Smooth muscle cell (in vitro differentiated cells): Measurements from ENCODE around the gene NOXRED1. TPM values are rescaled to one million over a fixed set of nuclear protein-coding genes. Genes with fewer than 3 reads are reported as not detected.

Experiments used
- DNase-seq: peaks from one replicate; lab custom pipeline; 2025; ENCODE audit not compliant: unreplicated experiment; lab: John Stamatoyannopoulos, UW
- H2AFZ ChIP-seq: fragments of 200-600 bp; sonication (generic); 2 replicates; pipeline ENCODE4 v1.6.0; 2016; ENCODE audit warnings: antibody characterized with exemption, low read depth, mild to moderate bottlenecking
- H3F3A ChIP-seq: fragments of 200-600 bp; sonication (generic); 2 replicates; pipeline ENCODE4 v1.6.0; 2017; ENCODE audit warnings: antibody characterized with exemption, low read depth
- H3K27ac ChIP-seq: fragments of 200-600 bp; sonication (generic); 2 replicates; pipeline ENCODE4 v1.5.1; 2016; ENCODE audit warnings: low read depth, mild to moderate bottlenecking
- H3K27me3 ChIP-seq: fragments of 200-600 bp; sonication (generic); 2 replicates; pipeline ENCODE4 v1.6.1; 2016; ENCODE audit warnings: low read depth, mild to moderate bottlenecking
- H3K36me3 ChIP-seq: fragments of 200-600 bp; sonication (generic); 2 replicates; pipeline ENCODE4 v1.5.1; 2016; ENCODE audit warnings: low read depth
- H3K4me1 ChIP-seq: fragments of 200-600 bp; sonication (generic); 2 replicates; pipeline ENCODE4 v1.5.1; 2016; ENCODE audit warnings: low read depth
- H3K4me2 ChIP-seq: fragments of 200-600 bp; sonication (generic); 2 replicates; pipeline ENCODE4 v1.6.0; 2016; ENCODE audit warnings: mild to moderate bottlenecking
- H3K4me3 ChIP-seq: fragments of 200-600 bp; sonication (generic); 2 replicates; pipeline ENCODE4 v1.5.1; 2016; ENCODE audit warnings: mild to moderate bottlenecking
- H3K79me2 ChIP-seq: fragments of 200-600 bp; sonication (generic); 2 replicates; pipeline ENCODE4 v1.6.0; 2016; ENCODE audit warnings: low read depth, mild to moderate bottlenecking
- H3K9ac ChIP-seq: fragments of 200-600 bp; sonication (generic); 2 replicates; pipeline ENCODE4 v1.6.0; 2016; ENCODE audit warnings: low read depth
- H3K9me3 ChIP-seq: fragments of 200-600 bp; sonication (generic); replicated peaks from 2 replicates; pipeline ENCODE4 v1.5.1; 2016; ENCODE audit warnings: low read depth
- H4K20me1 ChIP-seq: fragments of 200-600 bp; sonication (generic); 2 replicates; pipeline ENCODE4 v1.6.0; 2016; ENCODE audit warnings: low read depth
- CTCF ChIP-seq: fragments of 200-600 bp; sonication (generic); IDR thresholded peaks from 2 replicates; pipeline ENCODE4 v1.5.1; 2017; ENCODE audit warnings: borderline replicate concordance, mild to moderate bottlenecking, antibody characterized with exemption; ENCODE audit not compliant: insufficient read depth, poor library complexity, severe bottlenecking
- WGBS: methylation state at CpG from one replicate; pipeline ENCODE4 v1.1.7; 2016; ENCODE audit warnings: low lambda C conversion rate; 5-methylcytosine and 5-hydroxymethylcytosine counted together
- polyA plus RNA-seq: library from polyadenylated mRNA; unstranded; fragments of >200 nt; fragmentation: Nextera tagmentation; extraction: Ambion mirVana; gene quantifications from 2 replicates; pipeline ENCODE4 v1.2.1, GENCODE V29; 2016
- total RNA-seq: library from RNA; depleted of rRNA; stranded (reverse); fragments of >200 nt; gene quantifications from 2 replicates; pipeline ENCODE4 v1.2.3, GENCODE V29; 2014

NOXRED1 gene
- total and polyA plus RNA-seq, 2 experiments from 2014 or later = 0.14 to 0.49 TPM

- Histone ChIP-seq H2AFZ (no peak overlapping the region), H3K27ac (peak overlapping the region; percentile 26), H3K9ac (no peak overlapping the region), H3K36me3 (no peaks in the 10 kb centered on the region), H3K79me2 (peaks cover 17% of the 10 kb centered on the region), H3F3A (no peaks in the 10 kb centered on the region), H3K9me3 (no peaks in the 10 kb centered on the region), H3K4me3 (no peak overlapping the region), H3K4me2 (peak overlapping the region; percentile 22), H4K20me1 (peaks cover 26% of the 10 kb centered on the region), H3K27me3 (no peaks in the 10 kb centered on the region), H3K4me1 (no peaks in the 10 kb centered on the region)
- 62% methylated on average over 4 of the region's 4 CpGs for WGBS
- no peak for TF ChIP-seq CTCF
- DNase-seq = no peak
These were observed 67.5 kb downstream of the NOXRED1 start for GRCh38 chr14:77355811-77356210.

- WGBS = 96% methylated on average over 5 of the region's 5 CpGs
- H3K27ac ChIP-seq = no peak overlapping the region
- no peaks in the 10 kb centered on the region for H3F3A ChIP-seq
- no peak overlapping the region for H3K4me3 ChIP-seq
- H3K36me3 ChIP-seq = no peaks in the 10 kb centered on the region
- no peak overlapping the region for H2AFZ ChIP-seq
- H3K4me1 ChIP-seq = no peaks in the 10 kb centered on the region
- H3K4me2 ChIP-seq = no peak overlapping the region
- DNase-seq = no peak
- no peaks in the 10 kb centered on the region for H3K27me3 ChIP-seq
- H4K20me1 ChIP-seq = peaks cover 26% of the 10 kb centered on the region
- H3K9ac ChIP-seq = no peak overlapping the region
- H3K9me3 ChIP-seq = no peaks in the 10 kb centered on the region
- H3K79me2 ChIP-seq = peaks cover 6% of the 10 kb centered on the region
- no peak for TF ChIP-seq CTCF
These were observed 69.7 kb downstream of the NOXRED1 start for GRCh38 chr14:77353469-77354141.

GRCh38 chr14:77347751-77348150 lies 75.6 kb downstream of the NOXRED1 start:
- Histone ChIP-seq H3K4me3 (no peak overlapping the region), H3K36me3 (no peaks in the 10 kb centered on the region), H3K27ac (no peak overlapping the region), H3K79me2 (no peaks in the 10 kb centered on the region), H4K20me1 (no peaks in the 10 kb centered on the region), H3K9ac (no peak overlapping the region), H3K4me2 (no peak overlapping the region), H3K27me3 (no peaks in the 10 kb centered on the region), H2AFZ (no peak overlapping the region), H3K9me3 (no peaks in the 10 kb centered on the region), H3K4me1 (no peaks in the 10 kb centered on the region), H3F3A (no peaks in the 10 kb centered on the region)
- TF ChIP-seq CTCF = no peak
- 86% methylated on average over 3 of the region's 3 CpGs for WGBS
- no peak for DNase-seq

GRCh38 chr14:77346495-77346894 lies 76.8 kb downstream of the NOXRED1 start:
- Histone ChIP-seq H2AFZ (no peak overlapping the region), H3K9me3 (no peaks in the 10 kb centered on the region), H3K27me3 (no peaks in the 10 kb centered on the region), H3K79me2 (no peaks in the 10 kb centered on the region), H3K4me2 (no peak overlapping the region), H4K20me1 (no peaks in the 10 kb centered on the region), H3K36me3 (no peaks in the 10 kb centered on the region), H3K4me3 (no peak overlapping the region), H3K27ac (no peak overlapping the region), H3F3A (no peaks in the 10 kb centered on the region), H3K4me1 (no peaks in the 10 kb centered on the region), H3K9ac (no peak overlapping the region)
- no peak for TF ChIP-seq CTCF
- no peak for DNase-seq
- WGBS = 90% methylated on average over 2 of the region's 2 CpGs
